HG03439 (cell line): ENCODE data around the gene ZNF253.
A peak's percentile ranks its signal among the peaks of the same experiment; 100 is the strongest.
"Not testable (repeated sequence)": the region's sequence is repeated elsewhere in the genome, so short reads cannot be mapped to it uniquely, and the experiment has no call there.

Experiments used
- ATAC-seq: cut with Tn5 transposase; IDR thresholded peaks from one replicate; pipeline ENCODE4 v1.9.1; 2021; ENCODE audit warnings: mild to moderate bottlenecking, moderate library complexity; ENCODE audit not compliant: unreplicated experiment

Gene ZNF253

GRCh38 chr19:19892055-19892941 lies 26.6 kb downstream of the ZNF253 start:
- not testable (repeated sequence) for ATAC-seq

- ATAC-seq = no peak
Observed at GRCh38 chr19:19900139-19900728, 34.6 kb downstream of the ZNF253 start.

GRCh38 chr19:19900729-19901444 lies 35.2 kb downstream of the ZNF253 start, which contains the start of gene ZNF93:
Gene ZNF93 (plus strand): TSS chr19:19900946. CDS start chr19:19901089, 143 bp downstream.
- peak; percentile 95 for ATAC-seq

GRCh38 chr19:19907551-19907950 lies 41.9 kb downstream of the ZNF253 start:
- not testable (repeated sequence) for ATAC-seq

- ATAC-seq = no peak
Observed at GRCh38 chr19:19909654-19910053, 44.0 kb downstream of the ZNF253 start.

GRCh38 chr19:19911150-19911549 lies 45.5 kb downstream of the ZNF253 start:
- no peak for ATAC-seq

GRCh38 chr19:19914596-19914995 lies 48.9 kb downstream of the ZNF253 start:
- no peak for ATAC-seq

GRCh38 chr19:19930417-19930816 lies 64.7 kb downstream of the ZNF253 start:
- not testable (repeated sequence) for ATAC-seq

- ATAC-seq = not testable (repeated sequence)
Observed at GRCh38 chr19:19933432-19934314, 68.0 kb downstream of the ZNF253 start.

- no peak for ATAC-seq
Observed at GRCh38 chr19:19937403-19937802, 71.7 kb downstream of the ZNF253 start.

- no peak for ATAC-seq
Observed at GRCh38 chr19:19938449-19938848, 72.8 kb downstream of the ZNF253 start.

GRCh38 chr19:19943848-19944582 lies 78.3 kb downstream of the ZNF253 start:
- ATAC-seq = no peak
